Astrocyte of the cerebellum (primary cell): ENCODE measurements around the gene RCL1.
"Not testable (repeated sequence)": the region's sequence is repeated elsewhere in the genome, so short reads cannot be mapped to it uniquely, and the experiment has no call there.

Source experiments
- DNase-seq: peaks from one replicate; pipeline ENCODE4 v3.0.0-alpha.2; 2011; ENCODE audit warnings: low read depth
- H3K4me3 ChIP-seq: 2 replicates; pipeline ENCODE4 v1.5.1; 2011; ENCODE audit warnings: mild to moderate bottlenecking, low read depth, low read length, moderate library complexity
- CTCF ChIP-seq: IDR thresholded peaks from 2 replicates; pipeline ENCODE4 v1.5.1; 2012; ENCODE audit warnings: low read length, low read depth, moderate library complexity, mild to moderate bottlenecking; ENCODE audit errors: missing control alignments
- in situ Hi-C: cut with HindIII; loops from 2 replicates; pipeline ENCODE4 v1.10.0; 2017; ENCODE audit warnings: low sequenced_read_pairs

The RCL1 gene

GRCh38 chr9:4794691-4795090 lies 1.9 kb downstream of the RCL1 start:
- TF ChIP-seq CTCF, result no peak

GRCh38 chr9:4795108-4795507 lies 2.4 kb downstream of the RCL1 start:
- H3K4me3 ChIP-seq, in situ Hi-C loops, DNase-seq: not testable (repeated sequence)

More at GRCh38 chr9:4794691-4795090, 1.9 kb downstream of the RCL1 start:
- no peak for DNase-seq
- in situ Hi-C loops, result no loop called here
- H3K4me3 ChIP-seq, result no peak overlapping the region

- no peak for TF ChIP-seq CTCF
- no peak for DNase-seq
- H3K4me3 ChIP-seq, result no peak overlapping the region
- in situ Hi-C loops, result no loop called here
Observed at GRCh38 chr9:4796530-4796929, 3.8 kb downstream of the RCL1 start.

GRCh38 chr9:4796988-4797853 lies 4.5 kb downstream of the RCL1 start:
- in situ Hi-C loops, result no loop called here
- DNase-seq, result peak; percentile 16
- peak; percentile 83 for TF ChIP-seq CTCF
- no peak overlapping the region for H3K4me3 ChIP-seq

- no peak for DNase-seq
Observed at GRCh38 chr9:4797854-4798150, 5.1 kb downstream of the RCL1 start.

GRCh38 chr9:4798281-4799032 lies 5.7 kb downstream of the RCL1 start:
- no peak for DNase-seq
- no peak overlapping the region for H3K4me3 ChIP-seq
- in situ Hi-C loops, result no loop called here
- TF ChIP-seq CTCF, result no peak

More at GRCh38 chr9:4797854-4798150, 5.1 kb downstream of the RCL1 start:
- no peak overlapping the region for H3K4me3 ChIP-seq
- in situ Hi-C loops, result no loop called here
- no peak for TF ChIP-seq CTCF

- DNase-seq, result no peak
- H3K4me3 ChIP-seq, result no peak overlapping the region
- no peak for TF ChIP-seq CTCF
- in situ Hi-C loops, result no loop called here
Observed at GRCh38 chr9:4799033-4799430, 6.3 kb downstream of the RCL1 start.
